Gastrocnemius medialis (tissue), 4 donors: ENCODE results near the gene ADCY1. TPM values are rescaled to one million over a fixed set of nuclear protein-coding genes. Genes with fewer than 3 reads are reported as not detected.

Source experiments
- ATAC-seq, 2 donors: fragments of 150-250 bp; one replicate each; pipeline ENCODE4 v1.9.1; 2016
- DNase-seq, 2 donors: peaks; one replicate each; pipeline ENCODE4 v3.0.0-alpha.2; 2019
- H3K27ac ChIP-seq, 4 donors: fragments of 200-600 bp; sonication (generic); 1 replicate in 1 of 4; 2 replicates in 3 of 4; pipeline ENCODE4 v1.5.1; 2016 to 2018; ENCODE audit warnings: mild to moderate bottlenecking in 2 of 4, moderate library complexity in 1 of 4
- H3K27me3 ChIP-seq, 3 donors: fragments of 200-600 bp; sonication (generic) in 2 of 3; 1 replicate in 1 of 3; 2 replicates in 2 of 3; pipeline versions ENCODE4 v1.5.1 to v1.6.0; 2016 to 2019; ENCODE audit warnings: mild to moderate bottlenecking in 1 of 3, moderate library complexity in 1 of 3
- H3K36me3 ChIP-seq, 2 donors: fragments of 200-600 bp; sonication (generic) in 1 of 2; one replicate each; pipeline ENCODE4 v1.5.1; 2017 to 2018
- H3K4me1 ChIP-seq, 2 donors: fragments of 200-600 bp; sonication (generic) in 1 of 2; one replicate each; pipeline ENCODE4 v1.5.1; 2016 to 2017; ENCODE audit warnings: mild to moderate bottlenecking in 2 of 2
- H3K4me3 ChIP-seq, 4 donors: fragments of 200-600 bp; sonication (generic) in 3 of 4; 1 replicate in 1 of 4; 2 replicates in 3 of 4; pipeline ENCODE4 v1.5.1; 2016 to 2019; ENCODE audit warnings: mild to moderate bottlenecking in 2 of 4
- H3K9me3 ChIP-seq, 3 donors: fragments of 200-600 bp; sonication (generic) in 2 of 3; 1 replicate in 1 of 3; 2 replicates in 2 of 3; pipeline ENCODE4 v1.5.1; 2016 to 2019
- POLR2A ChIP-seq, 2 donors: fragments of 450-650 bp; IDR thresholded peaks; one replicate each; pipeline ENCODE4 v1.6.1; 2017; ENCODE audit warnings: antibody characterized with exemption in 2 of 2, mild to moderate bottlenecking in 2 of 2, moderate library complexity in 2 of 2
- in situ Hi-C, 4 donors: fragments of 200-750 bp; cut with MboI; loops; one replicate each; pipeline versions ENCODE4 v1.15.0 to v1.8.0; 2017; ENCODE audit warnings: low sequenced_read_pairs in 4 of 4
- intact Hi-C: fragments of 100-400 bp; cut with DNase I; formaldehyde crosslinking; loops from one replicate; pipeline ENCODE4 v1.15.1; 2023; ENCODE audit warnings: low total_unique reads
- total RNA-seq, 4 donors: library from RNA; depleted of rRNA; stranded (reverse); fragments of >200 nt; gene quantifications; one replicate each; pipeline versions ENCODE4 v1.1.0 to v1.2.3, GENCODE V29; 2016
- TF ChIP-seq, protein P1 (sequence below), 5 experiments: fragments of 450-650 bp in 3 of 5; fragments of 200-600 bp in 2 of 5; sonication (generic) in 2 of 5; IDR thresholded peaks in 4 of 5; conservative IDR thresholded peaks in 1 of 5; 1 replicate in 4 of 5; 2 replicates in 1 of 5; pipeline ENCODE4 v1.5.1; 2016 to 2019; ENCODE audit warnings: antibody characterized with exemption in 5 of 5, mild to moderate bottlenecking in 3 of 5, moderate library complexity in 3 of 5

ADCY1 gene
- total RNA-seq, 4 donors from 2014 or later: 0.42 to 3.5 (median 1.4) TPM

DNA sequence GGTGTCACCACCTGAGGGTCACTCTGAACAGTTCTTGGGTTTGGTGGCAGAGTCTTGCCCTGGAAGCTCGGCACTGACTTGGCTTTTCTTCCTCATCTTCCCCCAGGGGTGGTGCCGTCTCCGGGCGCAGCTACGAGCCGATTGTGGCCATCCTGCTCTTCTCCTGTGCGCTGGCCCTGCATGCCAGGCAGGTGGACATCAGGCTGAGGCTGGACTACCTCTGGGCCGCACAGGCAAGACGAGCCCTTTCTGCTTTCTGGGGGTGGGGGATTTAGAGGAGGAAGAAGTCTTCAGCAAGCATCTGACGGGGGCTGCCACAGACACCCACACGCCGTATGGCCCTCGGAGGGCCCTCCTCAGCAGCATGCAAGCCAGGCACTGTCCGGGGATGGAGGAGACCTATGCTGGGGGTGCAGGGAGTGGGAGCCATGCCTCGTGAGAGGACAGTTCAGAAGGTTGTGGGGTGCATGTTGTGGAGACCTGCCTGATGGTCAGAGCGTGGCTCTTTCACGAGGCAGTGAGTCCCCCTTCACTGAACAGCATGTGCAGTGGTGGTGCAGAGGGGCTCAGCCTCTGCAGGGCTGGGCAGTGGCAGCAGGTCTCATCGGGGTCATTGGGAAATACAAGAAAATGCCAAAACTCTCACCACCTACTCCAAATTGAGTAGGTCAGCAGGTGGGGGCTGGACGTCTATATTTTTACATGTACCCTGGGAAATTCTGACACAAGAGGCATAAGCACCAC is 112.4 kb downstream of the ADCY1 start:
- ATAC-seq (no peak), DNase-seq (no peak)
- no peaks in the 10 kb centered on the region for H3K36me3 ChIP-seq
- H3K27ac ChIP-seq: no peak overlapping the region
- TF ChIP-seq, protein P1, sequence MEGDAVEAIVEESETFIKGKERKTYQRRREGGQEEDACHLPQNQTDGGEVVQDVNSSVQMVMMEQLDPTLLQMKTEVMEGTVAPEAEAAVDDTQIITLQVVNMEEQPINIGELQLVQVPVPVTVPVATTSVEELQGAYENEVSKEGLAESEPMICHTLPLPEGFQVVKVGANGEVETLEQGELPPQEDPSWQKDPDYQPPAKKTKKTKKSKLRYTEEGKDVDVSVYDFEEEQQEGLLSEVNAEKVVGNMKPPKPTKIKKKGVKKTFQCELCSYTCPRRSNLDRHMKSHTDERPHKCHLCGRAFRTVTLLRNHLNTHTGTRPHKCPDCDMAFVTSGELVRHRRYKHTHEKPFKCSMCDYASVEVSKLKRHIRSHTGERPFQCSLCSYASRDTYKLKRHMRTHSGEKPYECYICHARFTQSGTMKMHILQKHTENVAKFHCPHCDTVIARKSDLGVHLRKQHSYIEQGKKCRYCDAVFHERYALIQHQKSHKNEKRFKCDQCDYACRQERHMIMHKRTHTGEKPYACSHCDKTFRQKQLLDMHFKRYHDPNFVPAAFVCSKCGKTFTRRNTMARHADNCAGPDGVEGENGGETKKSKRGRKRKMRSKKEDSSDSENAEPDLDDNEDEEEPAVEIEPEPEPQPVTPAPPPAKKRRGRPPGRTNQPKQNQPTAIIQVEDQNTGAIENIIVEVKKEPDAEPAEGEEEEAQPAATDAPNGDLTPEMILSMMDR (IDR thresholded peaks at IDR 0.05 in 4 of 5, conservative IDR thresholded peaks at IDR 0.05 in 1 of 5): no peak
- TF ChIP-seq POLR2A (IDR thresholded peaks at IDR 0.05): no peak
- in situ Hi-C loops: no loop called here
- H3K27me3 ChIP-seq: no peaks in the 10 kb centered on the region
- intact Hi-C loops: no loop called here
- H3K9me3 ChIP-seq: no peaks in the 10 kb centered on the region
- H3K4me1 ChIP-seq: no peaks in the 10 kb centered on the region
- H3K4me3 ChIP-seq: no peak overlapping the region

DNA sequence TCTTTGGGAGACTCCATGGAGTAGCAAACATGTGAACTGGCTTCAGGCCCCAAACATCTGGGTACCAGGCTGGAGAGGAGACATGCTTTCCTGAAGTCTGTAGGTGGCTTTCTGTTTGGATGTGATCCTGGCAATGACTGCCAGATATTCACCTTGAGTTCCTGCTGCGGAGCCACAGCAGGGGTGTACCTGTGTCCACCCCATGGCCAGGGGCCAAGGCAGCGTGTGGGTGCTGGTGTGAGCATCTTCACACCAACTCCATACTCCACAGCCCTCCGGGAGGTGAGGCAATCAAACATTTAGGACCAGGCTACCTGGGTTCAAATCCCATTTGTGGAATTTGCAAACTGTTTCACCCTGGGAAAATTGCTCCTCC is 113.0 kb downstream of the ADCY1 start:
- H3K27ac ChIP-seq: no peak overlapping the region
- no peaks in the 10 kb centered on the region for H3K4me1 ChIP-seq
- DNase-seq: no peak
- no peak for TF ChIP-seq POLR2A (IDR thresholded peaks at IDR 0.05)
- no peak overlapping the region for H3K4me3 ChIP-seq
- no peaks in the 10 kb centered on the region for H3K36me3 ChIP-seq
- H3K9me3 ChIP-seq: no peaks in the 10 kb centered on the region
- in situ Hi-C loops (no loop called here), intact Hi-C loops (no loop called here)
- no peaks in the 10 kb centered on the region for H3K27me3 ChIP-seq
- no peak for ATAC-seq

- no peak for DNase-seq
- no peak overlapping the region for H3K4me3 ChIP-seq
- in situ Hi-C loops: no loop called here
- no peaks in the 10 kb centered on the region for H3K4me1 ChIP-seq
- TF ChIP-seq POLR2A (IDR thresholded peaks at IDR 0.05): no peak
- ATAC-seq: no peak
- H3K27me3 ChIP-seq: no peaks in the 10 kb centered on the region
- no peak overlapping the region for H3K27ac ChIP-seq
- no peaks in the 10 kb centered on the region for H3K36me3 ChIP-seq
- intact Hi-C loops: no loop called here
- H3K9me3 ChIP-seq: no peaks in the 10 kb centered on the region
These were observed 113.6 kb downstream of the ADCY1 start for GRCh38 chr7:45687721-45688120.

DNA sequence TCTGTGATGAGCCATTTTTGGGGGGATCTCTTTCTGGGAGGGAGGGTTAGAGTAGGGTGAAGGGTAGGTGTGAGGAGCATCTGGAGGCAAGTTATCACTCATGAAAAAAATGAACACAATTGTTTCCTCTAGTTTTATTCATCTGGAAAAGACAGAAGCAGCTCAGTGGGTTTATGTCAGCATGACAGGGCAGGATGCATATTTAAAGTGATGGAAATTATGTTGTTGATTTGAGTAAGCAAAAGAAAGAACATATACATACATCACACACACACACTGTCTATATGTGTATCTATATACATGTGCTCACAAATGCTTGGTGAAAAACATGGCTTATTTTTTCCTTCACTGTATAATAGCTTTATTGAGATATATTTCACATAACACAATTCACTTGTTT is 114.2 kb downstream of the ADCY1 start:
- TF ChIP-seq, protein P1 (IDR thresholded peaks at IDR 0.05 in 4 of 5, conservative IDR thresholded peaks at IDR 0.05 in 1 of 5): no peak
- TF ChIP-seq POLR2A (IDR thresholded peaks at IDR 0.05): no peak
- intact Hi-C loops: no loop called here
- Histone ChIP-seq H3K36me3 (no peaks in the 10 kb centered on the region), H3K4me1 (no peaks in the 10 kb centered on the region), H3K27me3 (no peaks in the 10 kb centered on the region), H3K4me3 (no peak overlapping the region), H3K9me3 (no peaks in the 10 kb centered on the region), H3K27ac (no peak overlapping the region)
- ATAC-seq (no peak), DNase-seq (no peak)
- in situ Hi-C loops: no loop called here

GRCh38 chr7:45689011-45689796 is 115.0 kb downstream of the ADCY1 start:
- ATAC-seq (no peak), DNase-seq (no peak)
- in situ Hi-C loops: no loop called here
- Histone ChIP-seq H3K9me3 (no peaks in the 10 kb centered on the region), H3K27me3 (no peaks in the 10 kb centered on the region), H3K4me3 (no peak overlapping the region), H3K36me3 (no peaks in the 10 kb centered on the region), H3K27ac (no peak overlapping the region), H3K4me1 (no peaks in the 10 kb centered on the region)
- intact Hi-C loops: no loop called here
- TF ChIP-seq, protein P1 (IDR thresholded peaks at IDR 0.05 in 4 of 5, conservative IDR thresholded peaks at IDR 0.05 in 1 of 5): no peak
- no peak for TF ChIP-seq POLR2A (IDR thresholded peaks at IDR 0.05)
